ENCODE data around the gene ADH4.
"Not testable (repeated sequence)": the region's sequence is repeated elsewhere in the genome, so short reads cannot be mapped to it uniquely, and the experiment has no call there.

ADH4 gene

DNA sequence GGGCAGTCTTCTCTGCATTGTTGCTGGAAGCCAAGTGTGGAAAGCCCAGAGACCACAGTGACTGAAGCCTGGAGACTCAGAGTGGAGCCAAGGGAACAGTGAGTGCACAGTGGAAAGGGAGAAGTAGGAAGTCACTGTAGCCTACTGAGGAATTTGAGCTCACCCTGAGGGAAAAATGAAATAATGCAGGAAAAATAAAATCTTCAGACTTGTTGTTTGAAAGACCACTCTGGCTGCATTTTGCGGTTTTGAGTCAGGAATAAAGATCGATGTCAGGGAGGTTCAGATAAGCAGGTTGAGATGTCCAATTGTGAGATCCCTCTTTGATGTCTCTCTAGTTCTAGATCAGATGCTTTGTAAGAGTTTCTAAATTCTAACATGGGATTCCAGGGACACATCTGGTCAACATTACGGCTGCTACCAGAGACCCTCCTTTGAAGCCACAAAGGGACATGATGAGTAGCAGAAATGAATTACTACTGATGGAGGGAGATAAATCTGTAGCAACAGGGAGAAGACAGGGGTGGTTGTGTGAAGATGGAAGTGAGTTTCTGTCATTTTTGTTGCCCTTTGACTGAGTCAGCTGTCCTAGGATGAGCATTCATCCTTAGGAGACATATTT lies 8.4 kb downstream of the ADH4 start:
- in situ Hi-C loops (cut with HindIII; ENCODE audit: low sequenced_read_pairs): no loop called here

DNA sequence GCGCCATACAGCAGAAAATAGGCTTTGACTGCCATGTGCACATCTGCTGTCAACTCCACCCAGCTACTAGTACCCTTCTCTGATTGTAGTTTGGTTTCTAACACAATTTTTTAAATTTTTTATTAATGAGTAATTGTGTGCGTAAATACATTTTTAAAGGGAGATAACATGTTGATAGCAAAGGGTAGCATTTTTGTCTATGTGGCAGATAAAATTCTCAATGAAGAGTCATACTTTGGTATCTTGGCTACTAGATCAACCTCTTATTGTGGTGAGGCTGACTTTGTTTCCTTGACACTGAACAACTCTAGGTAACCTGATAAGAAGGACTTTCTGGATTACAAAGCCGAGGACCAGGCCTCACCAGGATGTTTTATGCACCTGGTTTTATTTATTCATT lies 9.5 kb downstream of the ADH4 start:
- in situ Hi-C loops (cut with HindIII; ENCODE audit: low sequenced_read_pairs): no loop called here

DNA sequence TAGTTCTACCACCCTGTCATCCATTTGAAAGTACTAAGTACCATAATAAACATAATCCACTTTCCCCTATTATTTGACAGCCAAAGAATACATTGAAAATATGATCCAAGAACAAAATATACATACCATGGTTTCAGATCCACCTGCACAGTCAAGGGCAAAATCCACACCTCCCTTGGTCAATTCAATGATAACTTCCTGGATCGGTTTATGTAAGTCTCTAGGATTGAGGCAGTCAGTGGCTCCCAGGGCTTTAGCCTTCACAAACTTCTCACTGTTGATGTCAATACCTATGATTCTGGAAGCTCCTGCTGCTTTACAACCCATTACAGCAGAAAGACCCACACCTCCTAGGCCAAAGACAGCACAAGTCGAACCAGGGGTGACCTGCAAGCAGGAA lies 12.7 kb downstream of the ADH4 start:
- in situ Hi-C loops (cut with HindIII; ENCODE audit: low sequenced_read_pairs): no loop called here

DNA sequence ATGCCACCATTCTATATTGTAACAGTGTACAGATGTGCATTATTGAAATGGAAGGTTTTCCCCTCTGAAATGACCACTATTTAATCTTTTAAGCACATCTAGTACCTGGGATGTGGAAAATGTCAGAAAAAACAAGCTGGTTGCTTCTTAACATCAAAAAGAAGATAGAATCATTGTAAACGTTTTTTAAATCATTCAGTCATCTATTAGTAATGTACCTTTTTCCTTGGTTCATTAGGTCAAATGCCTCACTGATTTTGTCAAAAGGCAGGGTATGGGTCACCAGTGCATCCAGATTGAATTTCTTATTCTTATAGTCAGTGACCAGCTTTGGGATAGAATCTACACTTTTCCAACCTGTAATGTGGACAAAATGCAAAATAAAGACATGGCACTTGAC lies 17.7 kb downstream of the ADH4 start:
- in situ Hi-C loops (cut with HindIII; ENCODE audit: low sequenced_read_pairs): no loop called here

DNA sequence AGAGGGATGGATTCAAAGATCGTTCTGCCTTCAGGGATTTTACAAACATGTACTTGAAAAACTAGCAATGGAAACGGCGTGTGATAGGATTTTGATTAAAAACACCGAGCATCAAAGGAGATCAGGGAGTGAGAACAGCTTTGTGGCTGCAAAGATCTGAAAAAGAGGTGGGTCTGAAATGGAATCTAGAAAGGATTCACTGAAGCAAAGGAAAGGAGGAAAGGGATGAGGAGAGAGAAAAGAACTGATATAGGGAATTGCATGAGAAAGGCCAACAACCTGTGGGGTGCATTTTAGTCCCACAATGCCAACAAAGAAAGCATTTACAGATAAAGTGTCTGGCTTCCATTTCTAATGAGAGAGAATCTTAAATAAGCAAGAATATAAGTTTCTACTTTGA lies 23.1 kb downstream of the ADH4 start:
- in situ Hi-C loops (cut with HindIII; ENCODE audit: low sequenced_read_pairs): no loop called here

DNA sequence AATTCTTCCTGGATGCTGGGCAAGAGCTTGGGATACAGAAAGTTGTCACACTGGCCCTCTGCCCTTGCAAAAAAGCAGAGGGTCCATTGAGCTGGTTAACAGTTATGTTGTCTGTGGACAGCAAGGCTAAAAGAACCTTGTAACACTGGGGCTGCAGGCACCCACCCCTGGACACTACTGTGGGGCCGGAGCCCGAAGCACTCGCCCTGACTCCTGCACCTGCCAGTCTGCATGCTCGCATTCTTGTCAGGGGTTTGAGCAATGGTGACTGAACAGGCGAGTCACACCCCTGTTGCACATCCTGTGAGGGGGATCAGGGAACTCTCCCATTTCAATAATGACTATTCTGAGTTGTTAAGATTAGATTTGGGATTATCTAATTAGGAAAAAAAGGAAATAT lies 23.6 kb downstream of the ADH4 start:
- in situ Hi-C loops (cut with HindIII; ENCODE audit: low sequenced_read_pairs): no loop called here

DNA sequence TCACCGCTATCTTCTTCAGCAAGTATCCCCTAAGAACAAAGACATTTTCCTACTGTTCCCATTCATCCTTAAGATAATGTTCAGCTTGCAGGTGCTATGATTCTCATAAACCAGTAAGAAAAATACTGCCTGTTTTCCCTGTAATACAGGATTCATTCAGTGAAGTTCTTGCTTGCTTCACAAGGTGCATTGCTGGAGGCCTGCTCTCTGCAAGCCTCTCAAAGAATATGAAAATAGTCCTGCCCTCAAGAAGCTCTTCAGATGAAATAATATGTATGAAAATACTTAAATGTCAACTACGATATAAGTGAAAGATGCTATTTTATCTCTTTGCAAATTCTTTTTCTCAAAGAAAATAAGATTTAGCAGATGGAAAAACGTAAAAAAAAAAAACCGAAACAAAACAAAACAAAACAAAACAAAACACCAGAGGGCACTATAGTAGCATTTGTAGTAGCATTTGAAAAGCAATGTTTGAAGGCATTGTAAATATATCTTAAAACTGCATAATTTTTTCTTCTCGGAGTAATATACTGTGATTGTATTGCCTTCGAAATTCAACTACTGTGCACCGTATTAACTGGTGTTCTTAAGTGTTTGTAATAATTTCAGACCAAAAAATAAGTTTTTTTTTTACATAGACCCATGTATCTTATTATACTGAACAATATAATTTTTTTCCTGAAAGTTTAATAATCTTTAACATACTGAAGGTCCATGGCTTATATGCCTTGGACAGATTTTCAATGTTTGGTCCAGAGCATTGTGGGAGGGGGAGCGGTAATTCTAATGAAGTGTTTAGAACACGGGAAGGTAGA lies 26.0 kb downstream of the ADH4 start:
- in situ Hi-C loops (cut with HindIII; ENCODE audit: low sequenced_read_pairs): no loop called here

DNA sequence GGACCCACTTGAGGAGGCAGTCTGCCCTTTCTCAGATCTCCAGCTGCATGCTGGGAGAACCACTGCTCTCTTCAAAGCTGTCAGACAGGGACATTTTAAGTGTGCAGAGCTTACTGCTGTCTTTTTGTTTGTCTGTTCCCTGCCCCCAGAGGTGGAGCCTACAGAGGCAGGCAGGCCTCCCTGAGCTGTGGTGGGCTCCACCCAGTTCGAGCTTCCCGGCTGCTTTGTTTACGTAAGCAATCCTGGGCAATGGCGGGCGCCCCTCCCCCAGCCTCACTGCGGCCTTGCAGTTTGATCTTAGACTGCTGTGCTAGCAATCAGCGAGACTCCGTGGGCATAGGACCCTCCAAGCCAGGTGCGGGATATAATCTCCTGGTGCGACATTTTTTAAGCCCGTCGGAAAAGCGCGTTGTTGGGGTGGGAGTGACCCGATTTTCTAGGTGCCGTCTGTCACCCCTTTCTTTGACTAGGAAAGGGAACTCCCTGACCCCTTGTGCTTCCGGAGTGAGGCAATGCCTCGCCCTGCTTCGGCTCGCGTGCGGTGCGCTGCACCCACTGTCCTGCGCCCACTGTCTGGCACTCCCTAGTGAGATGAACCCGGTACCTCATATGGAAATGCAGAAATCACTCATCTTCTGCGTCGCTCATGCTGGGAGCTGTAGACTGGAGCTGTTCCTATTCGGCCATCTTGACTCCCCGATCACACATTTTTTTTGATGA lies 26.8 kb downstream of the ADH4 start:
- in situ Hi-C loops (cut with HindIII; ENCODE audit: low sequenced_read_pairs): not testable (repeated sequence)

DNA sequence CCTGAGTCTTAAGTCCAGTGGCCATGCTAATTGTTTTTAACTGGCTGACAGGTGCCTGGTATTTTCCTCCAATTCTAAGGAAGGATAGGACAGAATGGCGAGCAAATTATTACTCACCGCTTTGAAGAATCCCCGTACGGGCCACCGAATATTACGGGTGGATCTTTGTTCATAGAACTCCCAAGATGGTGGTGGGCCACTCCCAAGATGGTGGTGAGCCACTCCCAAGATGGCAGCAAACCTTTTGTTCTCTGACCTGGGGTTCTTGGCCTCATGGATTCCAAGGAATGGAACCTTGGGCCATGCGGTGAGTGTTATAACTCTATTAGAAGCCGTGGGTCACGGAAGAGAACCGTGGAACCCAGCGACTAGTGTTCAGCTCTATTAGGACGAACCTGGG lies 34.8 kb downstream of the ADH4 start:
- in situ Hi-C loops (cut with HindIII; ENCODE audit: low sequenced_read_pairs): not testable (repeated sequence)

DNA sequence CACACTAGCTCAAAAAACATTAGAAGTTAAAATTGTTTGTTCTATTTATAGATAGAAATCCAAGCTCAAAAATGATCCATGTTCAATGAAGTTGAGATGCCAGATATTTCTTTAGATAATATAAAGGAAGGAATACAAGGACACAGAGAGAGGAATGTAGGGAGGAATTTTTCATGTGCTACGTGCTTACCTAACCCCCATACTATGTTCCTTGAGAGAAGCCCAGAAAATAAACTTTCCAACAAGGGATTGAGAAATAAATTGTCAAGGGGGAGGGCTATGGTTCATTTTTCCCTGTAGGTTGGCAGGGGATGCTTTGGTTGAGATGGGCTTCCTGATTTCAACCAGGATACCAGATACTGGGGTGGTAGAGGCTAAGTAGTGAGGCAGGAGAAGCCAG lies 39.9 kb downstream of the ADH4 start:
- in situ Hi-C loops (cut with HindIII; ENCODE audit: low sequenced_read_pairs): no loop called here

DNA sequence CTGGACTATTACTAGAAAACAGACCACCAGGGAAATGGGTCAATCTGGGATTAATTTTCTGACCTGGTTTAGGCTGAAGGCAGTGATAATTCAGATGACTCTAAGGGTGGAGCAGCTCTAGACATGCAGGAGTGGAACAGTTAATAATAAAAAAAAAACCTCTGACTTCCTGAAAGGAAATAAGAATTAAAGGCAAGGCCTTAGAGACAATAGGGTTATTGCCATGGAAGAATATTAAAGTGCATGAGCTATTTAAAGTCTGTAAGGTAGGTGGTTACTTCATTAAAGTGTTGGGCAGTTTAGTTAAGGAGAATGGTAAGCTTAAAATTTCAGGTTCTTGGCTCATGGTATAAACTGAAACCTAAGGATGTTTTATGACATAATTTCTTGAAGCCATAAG lies 40.9 kb downstream of the ADH4 start:
- in situ Hi-C loops (cut with HindIII; ENCODE audit: low sequenced_read_pairs): no loop called here

DNA sequence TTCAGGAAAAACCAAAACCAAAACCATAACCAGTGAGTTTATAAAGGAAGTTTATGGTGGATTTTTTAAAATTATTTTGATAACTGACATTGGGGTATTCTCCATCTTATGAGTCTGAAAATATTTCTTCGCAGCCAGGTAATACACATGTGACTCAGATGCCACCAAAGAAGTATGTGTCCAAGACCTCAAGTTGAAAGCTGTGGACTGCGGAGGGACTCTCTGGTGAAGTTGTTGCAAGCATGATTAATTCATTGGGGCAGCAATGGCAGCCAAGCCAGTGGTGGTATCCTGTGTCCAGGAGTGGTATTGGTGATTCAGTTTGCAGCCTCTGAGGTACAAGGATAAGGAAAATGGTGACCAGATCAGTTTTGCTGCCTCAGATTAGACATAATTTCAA lies 41.5 kb downstream of the ADH4 start:
- in situ Hi-C loops (cut with HindIII; ENCODE audit: low sequenced_read_pairs): no loop called here

DNA sequence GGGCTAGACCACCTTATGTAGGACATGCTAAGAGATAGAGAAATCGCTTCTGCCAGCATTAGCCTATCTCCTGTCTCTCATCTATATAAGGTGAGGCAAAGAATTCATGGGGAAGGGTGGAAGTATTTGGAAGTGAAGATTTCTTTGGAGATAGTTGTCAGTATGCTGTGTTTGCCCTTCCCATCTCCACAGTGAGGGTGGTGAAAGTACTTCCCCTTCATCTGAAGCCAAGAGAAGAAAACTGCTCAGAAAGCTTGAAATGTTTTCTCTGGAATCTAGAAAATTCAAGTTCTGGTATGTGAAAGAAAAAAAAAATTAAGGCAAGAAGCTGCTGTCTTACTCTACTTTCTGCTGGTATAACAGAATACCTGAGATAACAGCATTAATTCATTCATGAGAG lies 43.2 kb downstream of the ADH4 start:
- in situ Hi-C loops (cut with HindIII; ENCODE audit: low sequenced_read_pairs): no loop called here

DNA sequence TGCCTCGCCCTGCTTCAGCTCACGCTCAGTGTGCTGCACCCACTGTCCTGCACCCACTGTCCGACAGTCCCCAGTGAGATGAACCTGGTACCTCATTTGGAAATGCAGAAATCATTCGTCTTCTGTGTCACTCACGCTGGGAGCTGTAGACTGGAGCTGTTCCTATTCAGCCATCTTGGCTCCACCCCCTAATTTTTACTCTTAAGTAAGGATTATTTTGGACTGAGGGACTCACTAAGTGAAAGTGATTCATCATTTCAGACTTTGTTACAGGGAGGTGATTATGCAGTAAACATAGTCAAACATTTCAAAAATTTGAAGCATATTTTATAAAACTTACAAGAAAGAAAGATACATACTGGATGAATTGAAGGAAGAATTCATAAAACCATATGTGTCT lies 44.3 kb downstream of the ADH4 start:
- in situ Hi-C loops (cut with HindIII; ENCODE audit: low sequenced_read_pairs): not testable (repeated sequence)

DNA sequence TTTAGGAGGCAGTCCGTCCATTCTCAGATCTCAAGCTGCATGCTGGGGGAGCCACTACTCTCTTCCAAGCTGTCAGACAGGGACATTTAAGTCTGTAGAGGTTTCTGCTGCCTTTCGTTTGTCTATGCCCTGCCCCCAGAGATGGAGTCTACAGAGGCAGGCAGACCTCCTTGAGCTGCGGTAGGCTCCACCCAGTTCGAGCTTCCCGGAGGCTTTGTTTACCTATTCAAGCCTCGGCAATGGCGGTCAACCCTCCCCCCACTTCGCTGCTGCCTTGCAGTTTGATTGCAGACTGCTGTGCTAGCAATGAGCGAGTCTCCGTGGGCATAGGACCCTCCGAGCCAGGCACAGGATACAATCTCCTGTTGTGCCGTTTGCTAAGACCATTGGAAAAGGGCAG lies 44.8 kb downstream of the ADH4 start:
- in situ Hi-C loops (cut with HindIII; ENCODE audit: low sequenced_read_pairs): no loop called here

DNA sequence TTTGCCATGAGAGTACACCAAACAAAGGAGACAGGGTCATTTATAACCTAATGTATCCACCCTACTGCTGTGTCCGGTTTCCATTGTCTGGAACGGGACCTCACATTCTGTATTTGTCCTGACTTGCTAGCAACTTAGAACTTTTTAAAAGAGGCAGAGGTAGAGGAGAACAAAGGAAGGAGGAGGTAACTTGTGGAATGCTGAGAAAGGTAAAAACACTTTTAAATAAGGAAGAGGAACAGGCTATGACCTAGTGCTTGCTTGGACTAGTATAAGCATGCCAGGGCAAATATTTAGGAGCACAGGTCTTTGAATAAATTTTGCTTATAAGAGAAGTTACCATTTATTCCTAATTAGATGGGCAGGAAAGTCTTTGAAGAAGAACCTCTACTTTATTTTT lies 52.3 kb downstream of the ADH4 start:
- in situ Hi-C loops (cut with HindIII; ENCODE audit: low sequenced_read_pairs): not testable (repeated sequence)

DNA sequence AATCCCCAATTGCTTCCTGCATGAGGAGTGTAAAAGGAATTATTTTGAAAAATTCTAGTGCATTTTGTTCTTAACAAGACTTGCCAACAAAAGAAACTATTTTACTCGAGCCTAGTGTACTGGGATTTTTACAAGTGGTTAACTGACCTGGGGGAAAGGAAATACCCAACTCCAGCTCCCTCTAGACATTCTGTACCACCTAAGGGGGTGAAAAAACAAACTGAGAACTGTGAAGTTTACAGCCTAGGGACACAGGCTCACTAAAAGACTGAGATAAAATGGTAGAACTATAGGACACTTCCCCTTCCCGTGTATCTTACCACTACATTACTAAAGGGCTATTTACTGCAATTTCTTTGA lies 52.9 kb downstream of the ADH4 start:
- in situ Hi-C loops (cut with HindIII; ENCODE audit: low sequenced_read_pairs): no loop called here

DNA sequence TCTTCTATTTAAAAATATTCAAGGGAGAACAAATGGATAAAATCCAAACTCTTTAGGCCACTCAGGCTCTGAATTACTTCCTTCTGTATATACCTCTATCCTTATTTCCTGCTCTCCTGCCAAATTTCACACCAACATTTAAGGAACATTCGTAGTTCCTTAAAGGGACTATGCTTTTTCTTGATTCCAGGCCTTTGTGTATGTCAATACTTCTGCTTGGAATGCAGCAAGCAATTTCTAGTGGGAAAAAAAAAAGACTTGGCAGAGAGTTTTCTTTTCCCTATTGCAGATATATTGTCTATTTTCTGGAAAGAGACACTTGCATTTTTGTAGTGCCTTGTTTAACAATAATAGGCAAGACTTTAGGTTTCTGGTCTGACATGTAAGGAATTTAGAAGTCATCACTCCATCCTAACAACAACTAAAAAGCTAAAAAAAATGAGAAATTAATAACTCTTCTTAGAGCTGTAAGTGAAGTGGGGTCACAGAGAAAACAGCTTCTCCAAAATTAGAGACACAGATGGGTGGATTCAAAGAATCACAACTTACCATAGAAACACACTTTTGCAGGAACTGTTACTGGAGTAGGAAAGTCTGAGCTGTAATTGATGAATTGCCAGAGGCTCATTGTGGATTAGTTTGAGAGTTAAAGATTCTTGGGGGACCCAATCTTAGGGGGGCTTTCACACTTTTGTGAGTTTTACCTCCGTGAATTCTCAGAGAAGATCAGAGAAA lies 53.4 kb downstream of the ADH4 start:
- in situ Hi-C loops (cut with HindIII; ENCODE audit: low sequenced_read_pairs): no loop called here

DNA sequence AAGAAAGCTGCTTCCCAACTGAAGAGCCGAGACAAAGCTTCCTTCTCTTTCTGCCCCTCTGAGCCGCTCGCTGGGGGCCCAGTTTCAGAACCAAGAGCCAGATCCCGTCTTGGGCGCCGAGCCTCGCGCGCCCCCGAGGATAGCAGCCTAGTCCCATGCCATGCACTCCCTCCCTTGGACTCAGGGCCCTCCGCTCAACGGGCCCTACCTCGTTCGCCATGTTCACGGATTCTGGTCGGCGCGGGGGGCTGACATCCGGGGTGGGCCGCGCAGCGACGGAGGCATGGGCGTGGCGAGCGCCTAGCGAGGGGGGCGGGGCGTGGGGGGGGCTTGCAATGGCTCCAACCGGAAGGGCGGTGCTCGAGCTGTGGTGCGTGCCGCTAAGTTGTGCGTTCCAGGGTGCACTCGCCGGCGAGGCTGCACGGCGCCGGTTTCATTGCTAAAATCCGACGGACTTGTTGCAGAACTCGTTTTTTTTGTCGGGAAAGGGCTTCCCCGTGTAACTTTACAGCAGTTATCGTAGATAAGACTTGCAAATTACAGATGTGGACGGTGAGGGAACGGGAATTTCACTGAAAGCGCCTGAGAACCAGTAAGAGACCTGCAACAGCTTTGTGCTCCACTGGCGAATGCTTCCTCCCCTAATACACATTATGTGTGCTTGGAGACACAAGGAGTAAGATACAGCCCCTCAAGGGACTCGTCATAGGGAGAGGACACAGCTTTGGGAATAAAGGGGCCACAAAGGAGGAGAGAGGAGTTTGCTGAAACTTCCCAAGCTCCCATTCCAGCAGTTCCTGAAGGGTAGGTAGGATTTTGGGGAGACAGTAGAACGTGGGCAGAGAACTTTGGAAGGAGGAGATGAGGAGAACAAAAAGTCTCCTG lies 55.4 kb downstream of the ADH4 start, which contains the start of gene ADH5:
TSS of gene ADH5 (minus strand) at position 308 of the 885 bp plus-strand sequence. CDS start at position 220, 88 bp downstream.
- in situ Hi-C loops (cut with HindIII; ENCODE audit: low sequenced_read_pairs): no loop called here

DNA sequence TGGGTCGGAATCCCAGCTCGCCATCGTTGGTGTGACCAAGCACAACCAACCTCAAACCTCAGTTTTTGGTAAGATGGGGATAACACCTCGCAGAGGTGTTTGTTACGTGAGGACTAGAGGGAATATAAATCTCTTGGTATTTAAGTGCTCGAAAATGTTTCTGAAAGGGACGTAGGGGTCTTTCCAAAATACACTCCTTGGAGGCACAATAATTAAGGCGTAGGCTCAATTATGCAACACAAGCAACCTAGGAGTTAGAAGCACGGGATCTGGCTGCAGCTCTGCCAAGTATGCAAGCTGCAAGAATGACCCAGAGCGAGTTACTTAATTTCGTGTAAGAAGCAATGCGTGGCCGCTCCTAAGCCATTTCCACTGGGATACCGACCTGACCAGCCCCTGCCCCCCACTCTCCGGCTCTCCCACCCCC lies 56.1 kb downstream of the ADH4 start:
- in situ Hi-C loops (cut with HindIII; ENCODE audit: low sequenced_read_pairs): no loop called here
